ENCODE measurements around the gene ARAP2.

The ARAP2 gene

DNA sequence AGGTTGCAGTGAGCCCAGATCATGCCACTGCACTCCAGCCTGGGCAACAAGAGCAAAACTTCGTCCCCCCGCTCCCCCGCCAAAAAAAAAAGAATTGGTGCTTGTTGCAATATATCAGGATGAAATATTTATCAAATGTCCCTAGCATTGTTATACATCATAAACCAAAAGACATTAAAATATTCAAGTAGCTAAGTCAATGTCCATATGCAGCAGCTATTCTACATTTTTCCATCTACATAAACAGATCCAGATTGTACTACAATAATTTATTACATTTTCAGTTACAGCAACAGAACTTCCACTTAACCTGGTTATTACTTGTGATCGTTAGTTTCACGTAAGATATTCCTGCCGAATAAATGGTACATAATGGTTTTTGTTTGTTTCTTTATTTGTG is 64.1 kb downstream of the ARAP2 start:
- no peak for DNase-seq (ENCODE audit: low read depth)

DNA sequence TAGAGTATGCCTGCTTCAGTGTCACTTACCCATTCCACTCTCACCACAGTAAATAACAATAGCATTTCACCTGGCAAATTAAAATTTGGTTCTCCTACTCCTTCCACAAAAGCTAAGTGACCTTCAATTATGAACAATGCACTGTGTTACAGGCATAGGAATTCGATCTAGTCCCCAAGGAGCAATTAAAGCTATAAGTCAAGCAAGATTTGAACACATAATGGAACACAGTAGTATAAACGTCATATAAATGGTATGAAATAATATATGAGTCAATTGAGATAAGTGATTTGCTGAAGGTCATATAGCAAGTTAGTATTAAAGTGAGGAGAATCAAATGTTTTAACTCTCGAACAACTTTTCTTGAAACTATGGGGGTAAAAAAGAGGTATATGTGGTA is 65.8 kb downstream of the ARAP2 start:
- no peak for DNase-seq (ENCODE audit: low read depth)

DNA sequence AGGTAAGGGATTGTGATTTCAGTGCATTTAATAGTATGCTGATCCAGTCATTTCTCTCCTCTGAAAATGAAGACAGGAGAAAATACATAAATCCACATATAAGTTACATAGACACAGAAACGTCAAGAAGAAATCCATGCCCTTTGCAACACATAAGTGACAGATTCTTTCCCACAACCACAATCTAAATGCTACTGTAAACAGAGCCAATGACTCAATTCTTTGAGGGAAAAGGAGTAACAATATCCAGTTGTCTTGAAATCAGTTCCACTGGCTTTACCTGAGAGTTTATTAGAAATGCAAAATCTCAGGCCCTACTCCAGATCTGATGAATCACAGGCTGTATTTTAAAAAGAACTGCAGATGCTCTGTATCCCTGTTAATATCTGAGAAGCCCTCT is 66.4 kb downstream of the ARAP2 start:
- no peak for DNase-seq (ENCODE audit: low read depth)

DNA sequence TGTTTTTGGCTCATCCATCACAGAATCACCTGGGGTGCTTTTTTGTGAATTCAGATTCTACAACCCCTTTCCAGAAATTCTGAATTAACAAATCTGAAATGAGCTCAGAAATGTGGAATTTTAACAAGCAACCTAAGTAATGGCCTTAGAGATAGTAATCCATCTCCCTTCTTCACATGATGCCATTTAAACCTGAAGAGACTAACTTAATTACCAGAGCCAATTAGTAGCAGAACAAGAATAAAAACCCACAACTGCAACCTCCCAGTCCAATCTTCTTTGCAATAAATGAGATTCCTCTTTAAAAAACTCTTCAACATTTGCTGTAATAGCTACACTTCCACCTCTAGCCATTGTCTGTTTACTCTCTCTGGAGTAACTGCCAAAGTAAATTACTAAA is 69.7 kb downstream of the ARAP2 start:
- no peak for DNase-seq (ENCODE audit: low read depth)

DNA sequence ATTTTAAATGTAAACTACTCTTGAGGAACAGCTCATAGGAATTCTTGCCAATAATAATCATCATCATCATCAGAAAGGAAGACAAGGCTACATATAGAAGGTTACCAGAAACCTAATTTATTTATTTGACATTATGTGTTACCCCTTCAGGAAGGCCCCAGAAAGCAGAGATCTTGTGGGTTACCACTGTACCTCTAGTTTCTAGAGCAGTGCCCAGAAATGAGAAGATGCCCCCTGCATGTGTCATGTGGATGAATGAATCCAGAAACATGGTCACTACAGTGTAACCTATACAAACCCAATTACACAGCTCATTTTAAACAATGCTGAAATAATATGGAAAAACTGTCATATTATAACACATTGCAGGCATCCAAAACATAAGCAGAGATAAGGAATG is 70.4 kb downstream of the ARAP2 start:
- DNase-seq (ENCODE audit: low read depth) = no peak

GRCh38 chr4:36172656-36173055 is 71.7 kb downstream of the ARAP2 start:
- DNase-seq (ENCODE audit: low read depth) = no peak

DNA sequence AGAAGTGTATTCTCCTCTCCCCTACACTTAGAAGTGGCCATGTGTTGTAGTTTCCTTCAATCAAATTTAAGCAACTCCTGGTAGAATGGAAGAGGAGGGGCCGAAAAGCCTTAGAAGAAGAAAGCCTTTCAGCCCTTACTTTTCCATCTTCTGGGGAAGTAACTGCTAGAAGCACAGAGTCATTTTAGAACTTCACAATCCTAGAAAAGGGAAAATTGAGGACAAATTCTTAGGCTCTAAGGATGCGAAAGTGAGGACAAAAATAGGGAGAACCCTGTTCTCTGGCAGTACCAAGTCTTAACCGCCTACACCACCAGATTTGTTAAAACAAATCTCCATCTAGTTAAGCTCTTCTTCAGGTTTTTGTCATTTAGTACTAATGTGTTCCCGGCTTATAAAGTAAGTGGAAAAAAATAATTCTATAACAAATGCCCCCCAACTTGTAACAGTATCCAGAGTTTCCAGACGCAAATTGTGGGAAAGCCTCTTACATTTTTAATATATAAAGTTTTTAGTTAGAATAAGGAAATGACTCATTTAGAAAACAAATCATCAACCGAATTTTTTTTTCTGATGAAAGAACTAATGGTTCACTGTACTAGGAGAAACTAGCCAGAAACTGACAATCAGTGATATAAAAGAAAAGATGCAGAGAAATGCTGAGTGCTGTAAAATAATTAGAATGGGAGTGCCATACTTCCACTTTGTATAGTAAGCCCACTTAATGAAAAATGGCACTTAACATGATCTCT is 76.0 kb downstream of the ARAP2 start:
- no peak for DNase-seq (ENCODE audit: low read depth)

GRCh38 chr4:36165631-36166005 is 78.7 kb downstream of the ARAP2 start:
- no peak for DNase-seq (ENCODE audit: low read depth)

GRCh38 chr4:36164900-36165630 is 79.2 kb downstream of the ARAP2 start:
- no peak for DNase-seq (ENCODE audit: low read depth)

DNA sequence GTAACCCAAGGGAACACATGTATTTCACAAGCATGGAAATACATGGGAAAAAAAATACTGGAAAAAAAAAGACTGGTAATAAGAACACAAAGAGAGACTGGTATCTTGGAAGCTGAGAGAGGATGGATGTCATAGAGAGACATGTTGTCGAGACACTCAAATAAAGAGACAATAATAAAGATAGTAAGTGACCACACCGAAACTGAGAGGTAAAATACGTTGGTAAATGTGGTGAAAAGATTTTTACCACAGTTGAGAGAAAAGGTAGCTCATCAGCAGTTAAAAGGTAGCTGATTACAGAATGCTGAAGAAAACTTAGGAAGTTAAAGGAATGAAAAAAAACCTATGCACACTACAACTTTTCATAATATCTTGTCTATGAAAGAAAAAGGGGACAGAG is 81.1 kb downstream of the ARAP2 start:
- DNase-seq (ENCODE audit: low read depth) = no peak

GRCh38 chr4:36159208-36159607 is 85.1 kb downstream of the ARAP2 start:
- no peak for DNase-seq (ENCODE audit: low read depth)

- no peak for DNase-seq (ENCODE audit: low read depth)
These were observed 91.6 kb downstream of the ARAP2 start for GRCh38 chr4:36152735-36153134.

DNA sequence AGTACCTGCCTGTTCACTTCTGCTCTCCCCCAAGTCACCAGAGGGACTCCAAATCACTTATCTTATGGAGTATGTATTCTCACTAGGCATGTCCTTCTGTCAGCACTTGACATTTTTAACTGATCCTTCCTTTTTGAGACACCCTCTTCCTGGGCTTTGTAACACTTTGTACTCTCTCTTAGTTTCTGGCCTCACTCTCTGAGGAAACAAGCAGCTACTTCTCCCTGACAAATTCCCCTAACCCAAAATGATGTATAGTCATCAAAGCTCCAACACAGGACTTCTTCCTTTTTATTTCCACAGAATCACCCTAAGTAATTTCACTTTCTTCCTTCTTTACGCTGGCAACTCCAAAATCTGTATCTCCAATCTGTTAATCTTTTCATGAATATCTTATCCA is 101.8 kb downstream of the ARAP2 start:
- no peak for DNase-seq (ENCODE audit: low read depth)

DNA sequence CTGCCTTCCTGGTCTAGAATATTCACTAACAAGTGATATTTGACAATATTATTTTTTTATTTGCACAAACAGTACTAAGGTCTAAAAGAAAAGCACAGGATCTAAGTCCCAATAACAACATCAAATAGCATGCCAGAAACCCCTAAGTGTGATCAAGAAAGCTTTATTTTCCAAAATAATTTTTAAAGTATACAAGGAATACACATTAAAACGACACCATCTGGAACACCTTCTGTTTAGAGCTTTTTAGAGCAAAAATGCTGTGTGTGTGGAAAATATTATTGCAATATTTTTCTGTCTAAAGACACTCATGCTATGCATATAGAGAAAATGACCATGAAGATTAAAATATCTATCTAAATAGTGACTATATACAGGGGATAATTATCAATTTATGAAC is 103.1 kb downstream of the ARAP2 start:
- no peak for DNase-seq (ENCODE audit: low read depth)

- no peak for DNase-seq (ENCODE audit: low read depth)
These were observed 103.9 kb downstream of the ARAP2 start for GRCh38 chr4:36140421-36140820.

DNA sequence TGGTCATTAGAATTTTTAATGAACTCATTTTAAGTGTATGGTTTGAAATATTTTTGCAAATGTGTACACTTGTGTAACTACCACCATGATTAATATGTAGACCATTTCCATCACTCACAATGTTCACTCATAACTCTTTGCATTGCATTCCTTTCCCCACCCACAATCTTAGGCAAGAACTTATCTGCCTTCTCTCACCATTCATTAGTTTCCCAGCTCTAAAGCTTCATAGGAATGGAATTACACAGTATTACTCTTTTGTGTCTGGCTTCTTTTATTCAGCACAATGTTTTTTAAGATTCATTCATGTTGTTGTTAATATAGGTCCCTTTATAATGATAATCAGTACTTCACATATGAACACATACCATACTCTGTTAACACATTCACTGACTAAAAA is 106.1 kb downstream of the ARAP2 start:
- DNase-seq (ENCODE audit: low read depth) = no peak

DNA sequence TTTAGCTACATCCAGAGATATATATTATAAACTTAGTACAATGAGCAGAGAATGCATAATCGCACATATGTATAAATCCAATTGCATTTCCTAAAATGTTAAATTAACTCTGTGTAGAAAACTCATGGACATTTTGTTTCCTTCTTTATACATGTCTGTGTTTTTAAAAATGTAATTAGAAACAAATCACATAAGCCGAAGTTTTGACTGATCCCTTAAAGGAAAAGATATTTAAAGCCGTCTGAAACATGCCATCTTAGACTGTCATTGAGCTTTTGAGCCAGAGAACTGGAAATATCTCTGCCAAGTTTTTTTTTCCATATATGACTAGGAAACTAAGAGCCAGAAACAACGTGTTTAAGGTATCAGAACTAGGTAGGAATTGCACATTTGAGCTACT is 107.0 kb downstream of the ARAP2 start:
- DNase-seq (ENCODE audit: low read depth) = no peak

GRCh38 chr4:36133658-36134057 is 110.7 kb downstream of the ARAP2 start:
- no peak for DNase-seq (ENCODE audit: low read depth)

DNA sequence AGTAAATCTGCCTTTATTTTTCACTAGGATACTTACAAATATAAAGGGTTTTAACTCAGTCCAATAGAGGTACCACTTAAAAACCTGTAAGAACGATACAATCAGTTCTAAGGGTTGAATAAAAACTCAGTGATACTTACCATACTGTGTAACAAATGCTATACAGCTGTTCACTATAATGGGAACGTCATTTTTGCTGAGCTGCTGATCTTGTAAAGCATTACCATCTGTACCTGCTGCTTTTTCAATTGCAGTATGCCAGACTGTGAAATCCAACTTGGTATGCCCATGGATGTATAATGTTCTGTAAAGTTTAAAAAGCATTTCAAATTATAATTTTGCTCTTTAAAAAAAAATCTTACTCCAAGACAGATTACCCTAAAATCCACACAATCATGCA is 111.2 kb downstream of the ARAP2 start:
- DNase-seq (ENCODE audit: low read depth) = no peak

- DNase-seq (ENCODE audit: low read depth) = no peak
These were observed 113.7 kb downstream of the ARAP2 start for GRCh38 chr4:36130641-36131040.

- no peak for DNase-seq (ENCODE audit: low read depth)
These were observed 115.6 kb downstream of the ARAP2 start for GRCh38 chr4:36128689-36129088.

GRCh38 chr4:36123906-36124305 is 120.4 kb downstream of the ARAP2 start:
- no peak for DNase-seq (ENCODE audit: low read depth)

DNA sequence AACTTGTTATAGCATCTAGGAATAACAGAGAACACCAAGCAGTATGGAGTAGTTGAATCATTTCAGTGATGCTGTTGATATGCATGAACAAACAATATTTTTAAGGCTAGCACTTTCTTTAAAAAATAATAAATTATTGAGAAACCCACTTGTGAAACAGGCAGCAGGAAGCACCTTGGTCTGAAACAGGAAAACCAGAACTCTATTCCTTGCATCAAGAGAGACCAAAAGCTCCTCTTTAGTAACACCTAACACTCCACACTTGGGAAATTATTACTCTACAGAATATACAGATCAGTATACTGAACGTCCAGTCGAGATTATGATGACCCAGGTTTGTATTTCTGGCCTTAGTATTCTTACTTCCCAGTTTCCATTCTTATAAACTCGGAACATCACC is 129.0 kb downstream of the ARAP2 start:
- no peak for DNase-seq (ENCODE audit: low read depth)

GRCh38 chr4:36111172-36111571 is 133.1 kb downstream of the ARAP2 start:
- no peak for DNase-seq (ENCODE audit: low read depth)

Data from GM04503 (cell line).